Peyer's patch (tissue), 4 donors: ENCODE measurements around the gene FABP7.

Experiments used
- CTCF ChIP-seq, 6 experiments: fragments of 450-650 bp in 4 of 6; fragments of 200-600 bp in 2 of 6; sonication (generic) in 1 of 6; IDR thresholded peaks; one replicate each; pipeline ENCODE4 v1.5.1; 2017 to 2019; ENCODE audit warnings: antibody characterized with exemption in 6 of 6, mild to moderate bottlenecking in 3 of 6, moderate library complexity in 1 of 6
- POLR2A ChIP-seq, 2 donors: fragments of 450-650 bp; IDR thresholded peaks; one replicate each; pipeline ENCODE4 v1.5.1; 2017; ENCODE audit warnings: antibody characterized with exemption in 2 of 2, mild to moderate bottlenecking in 2 of 2, moderate library complexity in 2 of 2

DNA sequence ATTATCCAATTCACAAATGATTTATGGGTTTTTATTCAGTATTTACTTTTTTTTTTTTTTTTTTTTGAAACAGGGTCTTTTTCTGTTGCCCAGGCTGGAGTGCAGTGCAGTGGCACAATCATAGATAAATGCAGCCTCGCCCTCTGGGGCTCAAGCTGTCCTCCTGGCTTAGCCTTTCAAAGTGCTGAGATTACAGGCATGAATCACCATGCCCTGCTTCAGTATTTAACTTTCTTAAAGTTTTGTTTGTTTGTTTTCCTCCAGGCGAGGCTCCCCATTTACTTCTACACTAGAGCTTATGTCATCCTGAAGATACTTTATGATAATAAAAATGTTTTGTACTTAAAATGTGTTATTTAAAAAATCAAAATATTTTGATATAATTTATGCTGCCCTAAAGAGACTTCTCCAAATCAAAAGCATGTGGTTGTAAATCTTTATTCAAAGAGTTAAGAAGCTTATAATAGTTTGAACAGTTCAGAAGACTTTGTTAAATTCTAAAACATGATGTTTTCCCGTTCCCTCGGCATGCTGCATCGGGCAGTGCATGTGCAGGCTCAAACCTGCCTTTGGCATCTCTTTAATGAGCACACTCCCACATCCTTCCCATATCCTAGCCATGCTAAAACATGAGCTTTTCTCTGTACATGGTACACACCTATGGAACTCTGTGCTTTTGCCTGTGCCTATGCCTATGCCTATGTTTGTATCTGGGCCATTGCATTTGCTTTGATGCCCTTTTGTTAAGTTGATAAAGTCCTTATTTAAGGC, 20.6 kb downstream of the FABP7 start:
- no peak for TF ChIP-seq CTCF (IDR thresholded peaks at IDR 0.05)
- no peak for TF ChIP-seq POLR2A (IDR thresholded peaks at IDR 0.05)
